Activated T-helper 1 cell treated with anti-CD3 and anti-CD28 coated beads, Interleukin-12 subunit alpha, Interleukin-12 subunit beta, Interleukin-2, Interleukin-4 antibody, amounts not matched to agents 30 ng/mL and 10 ng/mL and 1 ng/mL, durations not matched to agents 14 hours and 24 hours and 36 hours (primary cell): ENCODE results near the gene FXYD5. TPM values are rescaled to one million over a fixed set of nuclear protein-coding genes. Genes with fewer than 3 reads are reported as not detected.

Source experiments
- DNase-seq: peaks from one replicate; pipeline ENCODE4 v3.0.0; 2021; ENCODE audit warnings: low spot score
- H3K27ac Mint-ChIP-seq: one replicate; pipeline ENCODE4 v1.8.0; 2021; ENCODE audit warnings: mild to moderate bottlenecking, mixed read lengths
- H3K27me3 Mint-ChIP-seq: one replicate; pipeline ENCODE4 v1.8.0; 2022; ENCODE audit warnings: mild to moderate bottlenecking, moderate library complexity, mixed read lengths; ENCODE audit not compliant: insufficient read depth
- H3K36me3 Mint-ChIP-seq: one replicate; pipeline ENCODE4 v1.8.0; 2021; ENCODE audit warnings: low read depth, mixed read lengths
- H3K4me1 Mint-ChIP-seq: one replicate; pipeline ENCODE4 v1.8.0; 2021; ENCODE audit warnings: low read depth, mixed read lengths
- H3K4me3 Mint-ChIP-seq: one replicate; pipeline ENCODE4 v1.8.0; 2021; ENCODE audit warnings: mild to moderate bottlenecking, moderate library complexity, mixed read lengths
- H3K9me3 Mint-ChIP-seq: one replicate; pipeline ENCODE4 v1.8.0; 2021; ENCODE audit warnings: mixed read lengths
- intact Hi-C: fragments of 100-400 bp; cut with micrococcal nuclease; formaldehyde crosslinking; loops from one replicate; pipeline ENCODE4 v1.15.1; 2024
- total RNA-seq: library from RNA; stranded (reverse); gene quantifications from 2 replicates; pipeline ENCODE4 v1.2.3, GENCODE V29; 2022

The FXYD5 gene
- total RNA-seq, 1 donor from 2014 or later: 309 TPM

- no peak within 1 kb of the TSS for H3K4me3 Mint-ChIP-seq
- peaks cover 7% of the 10 kb centered on the region for H3K27me3 Mint-ChIP-seq
- intact Hi-C loops: loop anchor here (2.0 kb wide), 1 partner anchor 25 kb away; no protein-coding TSS in a partner anchor
- H3K9me3 Mint-ChIP-seq: no peaks in the 10 kb centered on the region
- no peak within 1 kb of the TSS for H3K27ac Mint-ChIP-seq
- peaks cover 6% of the 10 kb centered on the region for H3K4me1 Mint-ChIP-seq
- no peak for DNase-seq
- no peaks in the 10 kb centered on the region for H3K36me3 Mint-ChIP-seq
These were observed 39.2 kb upstream of the FXYD5 start, which contains the start of gene FXYD3 for GRCh38 chr19:35115177-35115951. FXYD3 (plus strand) TSS chr19:35115823; CDS start chr19:35119377, 3,554 bp downstream.

- H3K4me1 Mint-ChIP-seq: peaks cover 6% of the 10 kb centered on the region
- intact Hi-C loops: no loop called here
- H3K27me3 Mint-ChIP-seq: peaks cover 7% of the 10 kb centered on the region
- no peak for DNase-seq
- H3K9me3 Mint-ChIP-seq: no peaks in the 10 kb centered on the region
- H3K4me3 Mint-ChIP-seq: no peak overlapping the region
- no peaks in the 10 kb centered on the region for H3K36me3 Mint-ChIP-seq
- no peak overlapping the region for H3K27ac Mint-ChIP-seq
These were observed 38.3 kb upstream of the FXYD5 start for GRCh38 chr19:35116072-35116801.

GRCh38 chr19:35117116-35117515 is 37.4 kb upstream of the FXYD5 start:
- peaks cover 6% of the 10 kb centered on the region for H3K4me1 Mint-ChIP-seq
- DNase-seq: no peak
- no peaks in the 10 kb centered on the region for H3K9me3 Mint-ChIP-seq
- H3K36me3 Mint-ChIP-seq: no peaks in the 10 kb centered on the region
- intact Hi-C loops: no loop called here
- no peak overlapping the region for H3K4me3 Mint-ChIP-seq
- H3K27ac Mint-ChIP-seq: no peak overlapping the region
- peaks cover 7% of the 10 kb centered on the region for H3K27me3 Mint-ChIP-seq

GRCh38 chr19:35117799-35118198 is 36.7 kb upstream of the FXYD5 start:
- Mint-ChIP-seq H3K4me3 (no peak overlapping the region), H3K4me1 (peaks cover 6% of the 10 kb centered on the region), H3K36me3 (no peaks in the 10 kb centered on the region), H3K27ac (no peak overlapping the region), H3K9me3 (no peaks in the 10 kb centered on the region), H3K27me3 (peaks cover 10% of the 10 kb centered on the region)
- no peak for DNase-seq
- intact Hi-C loops: no loop called here

- Mint-ChIP-seq H3K27ac (no peak overlapping the region), H3K9me3 (no peaks in the 10 kb centered on the region)
These were observed 36.1 kb upstream of the FXYD5 start for GRCh38 chr19:35118268-35119020.

GRCh38 chr19:35119091-35119490 is 35.4 kb upstream of the FXYD5 start:
- Mint-ChIP-seq H3K27me3 (peaks cover 8% of the 10 kb centered on the region), H3K9me3 (no peaks in the 10 kb centered on the region), H3K27ac (no peak overlapping the region), H3K36me3 (no peaks in the 10 kb centered on the region), H3K4me3 (no peak overlapping the region), H3K4me1 (peaks cover 10% of the 10 kb centered on the region)
- no peak for DNase-seq
- intact Hi-C loops: no loop called here

More at GRCh38 chr19:35118268-35119020, 36.1 kb upstream of the FXYD5 start:
- Mint-ChIP-seq H3K27me3 (peaks cover 10% of the 10 kb centered on the region), H3K4me1 (peaks cover 6% of the 10 kb centered on the region), H3K4me3 (no peak overlapping the region), H3K36me3 (no peaks in the 10 kb centered on the region)
- intact Hi-C loops: no loop called here
- no peak for DNase-seq

GRCh38 chr19:35119578-35120155 is 34.9 kb upstream of the FXYD5 start:
- Mint-ChIP-seq H3K27ac (no peak overlapping the region), H3K4me1 (peaks cover 11% of the 10 kb centered on the region), H3K4me3 (no peak overlapping the region), H3K9me3 (no peaks in the 10 kb centered on the region), H3K27me3 (peaks cover 5% of the 10 kb centered on the region), H3K36me3 (no peaks in the 10 kb centered on the region)
- DNase-seq: no peak
- intact Hi-C loops: no loop called here

GRCh38 chr19:35120492-35120891 is 34.0 kb upstream of the FXYD5 start:
- H3K36me3 Mint-ChIP-seq: no peaks in the 10 kb centered on the region

GRCh38 chr19:35120898-35121297 is 33.6 kb upstream of the FXYD5 start:
- intact Hi-C loops: no loop called here
- H3K4me1 Mint-ChIP-seq: peaks cover 13% of the 10 kb centered on the region
- no peaks in the 10 kb centered on the region for H3K36me3 Mint-ChIP-seq
- H3K9me3 Mint-ChIP-seq: no peaks in the 10 kb centered on the region
- DNase-seq: no peak
- peaks cover 5% of the 10 kb centered on the region for H3K27me3 Mint-ChIP-seq
- no peak overlapping the region for H3K27ac Mint-ChIP-seq
- H3K4me3 Mint-ChIP-seq: no peak overlapping the region

More at GRCh38 chr19:35120492-35120891, 34.0 kb upstream of the FXYD5 start:
- DNase-seq: no peak
- intact Hi-C loops: no loop called here
- H3K9me3 Mint-ChIP-seq: no peaks in the 10 kb centered on the region
- H3K27ac Mint-ChIP-seq: no peak overlapping the region
- peaks cover 5% of the 10 kb centered on the region for H3K27me3 Mint-ChIP-seq
- no peak overlapping the region for H3K4me3 Mint-ChIP-seq
- H3K4me1 Mint-ChIP-seq: peaks cover 13% of the 10 kb centered on the region

GRCh38 chr19:35122687-35123551 is 31.6 kb upstream of the FXYD5 start:
- intact Hi-C loops: no loop called here
- Mint-ChIP-seq H3K27ac (no peak overlapping the region), H3K4me3 (no peak overlapping the region), H3K27me3 (peaks cover 5% of the 10 kb centered on the region), H3K36me3 (no peaks in the 10 kb centered on the region), H3K4me1 (peaks cover 13% of the 10 kb centered on the region), H3K9me3 (no peaks in the 10 kb centered on the region)
- no peak for DNase-seq

- Mint-ChIP-seq H3K36me3 (no peaks in the 10 kb centered on the region), H3K9me3 (no peaks in the 10 kb centered on the region), H3K27ac (no peak overlapping the region), H3K27me3 (peaks cover 5% of the 10 kb centered on the region), H3K4me1 (peaks cover 13% of the 10 kb centered on the region), H3K4me3 (no peak overlapping the region)
- intact Hi-C loops: no loop called here
- no peak for DNase-seq
These were observed 31.0 kb upstream of the FXYD5 start for GRCh38 chr19:35123573-35123972.
